Measurements from ENCODE around the gene TDRD10.

The TDRD10 gene

GRCh38 chr1:154575951-154576566 lies 74.0 kb downstream of the TDRD10 start:
- no peak for DNase-seq (ENCODE audit: low read depth in 2 of 3, low spot score in 1 of 3)

GRCh38 chr1:154577346-154578057 lies 75.5 kb downstream of the TDRD10 start:
- no peak for DNase-seq (ENCODE audit: low read depth in 2 of 3, low spot score in 1 of 3)

- no peak for DNase-seq (ENCODE audit: low read depth in 2 of 3, low spot score in 1 of 3)
Observed at GRCh38 chr1:154578058-154578418, 76.0 kb downstream of the TDRD10 start.

- DNase-seq (ENCODE audit: low read depth in 2 of 3, low spot score in 1 of 3), result no peak
Observed at GRCh38 chr1:154579374-154579773, 77.4 kb downstream of the TDRD10 start.

GRCh38 chr1:154581766-154582165 lies 79.7 kb downstream of the TDRD10 start:
- DNase-seq (ENCODE audit: low read depth in 2 of 3, low spot score in 1 of 3), result no peak

- no peak for DNase-seq (ENCODE audit: low read depth in 2 of 3, low spot score in 1 of 3)
Observed at GRCh38 chr1:154582885-154583284, 80.9 kb downstream of the TDRD10 start.

GRCh38 chr1:154583773-154584172 lies 81.8 kb downstream of the TDRD10 start:
- DNase-seq (ENCODE audit: low read depth in 2 of 3, low spot score in 1 of 3), result no peak

DNA sequence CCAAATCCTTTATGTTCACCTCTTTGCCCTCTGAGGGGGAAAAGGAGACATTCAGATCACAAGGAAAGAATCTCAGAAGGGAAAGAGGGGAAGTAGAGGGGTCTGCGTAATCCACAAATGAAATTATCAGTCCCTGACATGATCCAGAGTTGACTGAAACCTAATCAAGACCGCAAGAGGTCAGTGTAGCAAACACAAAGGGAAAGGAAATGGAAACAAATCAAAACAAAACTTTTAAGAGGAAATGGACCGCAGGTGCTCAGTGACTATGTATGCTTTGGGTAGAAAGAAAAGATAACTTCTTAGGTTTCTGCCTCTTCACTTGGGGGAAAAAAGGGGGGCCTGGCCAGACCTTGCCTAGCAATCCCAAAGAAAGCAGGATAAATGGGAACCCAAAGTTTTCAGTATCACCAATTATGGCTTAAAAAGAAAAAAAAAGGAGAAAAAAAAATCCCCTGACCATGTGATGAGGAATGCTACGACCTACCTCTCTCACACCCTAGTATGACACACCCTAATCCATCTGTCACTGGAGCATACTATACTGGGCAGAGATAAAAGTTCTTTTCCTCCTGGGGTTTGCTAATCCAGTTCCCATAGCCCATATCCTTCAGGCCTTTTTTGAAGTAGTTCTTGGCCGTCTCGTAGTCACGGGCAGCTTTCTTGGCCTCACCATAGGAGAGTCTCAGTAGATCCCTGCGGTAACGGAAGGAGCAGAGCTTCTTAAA lies 82.4 kb downstream of the TDRD10 start:
- no peak for DNase-seq (ENCODE audit: low read depth in 2 of 3, low spot score in 1 of 3)

GRCh38 chr1:154586231-154586630 lies 84.2 kb downstream of the TDRD10 start:
- DNase-seq (ENCODE audit: low read depth in 2 of 3, low spot score in 1 of 3), result no peak

- no peak for DNase-seq (ENCODE audit: low read depth in 2 of 3, low spot score in 1 of 3)
Observed at GRCh38 chr1:154586641-154587040, 84.6 kb downstream of the TDRD10 start.

GRCh38 chr1:154589780-154590179 lies 87.8 kb downstream of the TDRD10 start:
- no peak for DNase-seq (ENCODE audit: low read depth in 2 of 3, low spot score in 1 of 3)

DNA sequence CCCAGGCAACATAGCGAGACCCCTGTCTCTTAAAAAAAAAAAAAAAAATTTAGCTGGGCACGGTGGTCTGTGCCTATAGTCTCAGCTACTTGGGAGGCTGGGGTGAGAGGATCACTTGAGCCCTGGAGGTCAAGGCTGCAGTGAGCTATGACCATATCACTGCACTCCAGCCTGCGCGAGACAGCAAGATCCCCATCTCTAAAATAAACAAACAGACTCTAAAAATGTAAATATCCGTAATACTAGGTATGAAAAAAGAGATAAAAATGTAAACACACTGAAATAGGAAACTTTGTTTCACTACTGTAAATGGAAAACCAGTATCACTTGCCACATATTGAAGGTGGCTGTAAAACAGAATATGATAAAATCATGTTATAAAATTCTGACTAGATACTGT lies 88.7 kb downstream of the TDRD10 start:
- no peak for DNase-seq (ENCODE audit: low read depth in 2 of 3, low spot score in 1 of 3)

GRCh38 chr1:154591206-154591605 lies 89.2 kb downstream of the TDRD10 start:
- DNase-seq (ENCODE audit: low read depth in 2 of 3, low spot score in 1 of 3), result no peak

- DNase-seq (ENCODE audit: low read depth in 2 of 3, low spot score in 1 of 3), result no peak
Observed at GRCh38 chr1:154593390-154593789, 91.4 kb downstream of the TDRD10 start.

DNA sequence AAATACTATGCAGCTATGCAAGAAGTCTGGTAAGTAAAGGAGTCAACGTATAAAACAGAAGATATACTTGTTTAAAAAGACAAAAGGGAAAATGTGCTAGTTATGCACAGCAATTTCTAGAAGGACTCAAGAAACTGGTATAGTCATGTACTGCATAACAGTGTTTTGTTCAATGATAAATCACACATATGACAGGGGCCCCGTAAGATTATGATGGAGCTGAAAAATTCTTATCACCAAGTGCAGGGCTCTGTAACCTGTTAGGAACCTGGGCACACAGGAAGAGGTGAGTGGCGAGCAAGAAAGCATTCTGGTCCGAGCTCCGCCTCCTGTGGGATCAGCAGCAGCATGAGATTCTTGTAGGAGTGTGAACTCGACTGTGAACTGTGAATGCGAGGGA lies 92.8 kb downstream of the TDRD10 start:
- no peak for DNase-seq (ENCODE audit: low read depth in 2 of 3, low spot score in 1 of 3)

GRCh38 chr1:154595621-154596020 lies 93.6 kb downstream of the TDRD10 start:
- DNase-seq (ENCODE audit: low read depth in 2 of 3, low spot score in 1 of 3), result no peak

All from stimulated activated CD4-positive, alpha-beta T cell treated with anti-CD3 and anti-CD28 coated beads, Interleukin-12 subunit alpha, Interleukin-12 subunit beta, amount 100 ng/mL, for 48 hours (primary cell).